ENCODE measurements around the gene KLHL17.
A peak's percentile ranks its signal among the peaks of the same experiment; 100 is the strongest.

Gene KLHL17

GRCh38 chr1:952603-953002 lies 7.8 kb upstream of the KLHL17 start:
- no peak overlapping the region for H3K4me3 ChIP-seq (ENCODE audit: low read depth, low read length)
- no peak for TF ChIP-seq CTCF (IDR thresholded peaks at IDR 0.05; ENCODE audit: low read depth, low read length)
- no peak for DNase-seq (ENCODE audit: low read depth, low spot score)
- in situ Hi-C loops (cut with HindIII; ENCODE audit: low sequenced_read_pairs): no loop called here

DNA sequence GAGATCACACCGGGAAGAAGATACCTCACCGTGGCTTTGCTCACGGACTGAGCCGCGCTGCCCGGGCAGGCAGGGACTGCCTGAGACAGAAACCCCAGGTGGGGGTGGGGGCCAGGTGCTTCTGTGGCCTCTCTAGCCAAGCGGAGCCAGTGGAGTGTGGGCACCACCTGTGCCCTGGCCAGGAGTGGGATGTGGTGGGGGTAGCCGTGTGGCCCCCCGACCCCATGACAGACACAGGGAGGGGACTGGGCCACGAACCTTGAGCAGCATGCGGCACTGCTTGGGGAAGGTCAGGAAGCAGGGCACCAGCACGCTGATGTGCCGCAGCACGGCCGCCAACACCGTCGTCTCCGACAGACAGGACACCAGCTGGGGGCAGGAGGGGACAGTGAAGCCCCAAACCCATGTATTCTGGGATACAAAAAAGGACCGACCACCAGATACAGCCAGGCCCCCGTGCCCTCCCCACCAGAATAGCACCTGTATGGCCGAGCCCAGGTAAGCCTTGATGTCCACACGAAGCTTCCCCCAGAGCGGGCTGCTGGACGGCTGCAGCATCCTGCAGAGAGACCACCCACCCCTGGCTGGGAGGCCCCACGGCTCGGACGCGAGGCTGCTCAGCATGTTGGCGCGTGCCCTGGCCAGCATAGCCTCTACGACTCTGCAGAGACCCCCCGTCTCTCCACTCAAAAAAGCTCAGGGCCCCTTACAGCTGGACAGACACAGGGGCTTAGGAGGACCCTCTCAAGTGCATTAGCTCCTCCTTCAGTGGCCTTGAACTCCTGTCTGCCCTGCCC lies 6.7 kb upstream of the KLHL17 start:
- H3K4me3 ChIP-seq (ENCODE audit: low read depth, low read length): no peak overlapping the region
- in situ Hi-C loops (cut with HindIII; ENCODE audit: low sequenced_read_pairs): no loop called here
- no peak for TF ChIP-seq CTCF (IDR thresholded peaks at IDR 0.05; ENCODE audit: low read depth, low read length)
- no peak for DNase-seq (ENCODE audit: low read depth, low spot score)

DNA sequence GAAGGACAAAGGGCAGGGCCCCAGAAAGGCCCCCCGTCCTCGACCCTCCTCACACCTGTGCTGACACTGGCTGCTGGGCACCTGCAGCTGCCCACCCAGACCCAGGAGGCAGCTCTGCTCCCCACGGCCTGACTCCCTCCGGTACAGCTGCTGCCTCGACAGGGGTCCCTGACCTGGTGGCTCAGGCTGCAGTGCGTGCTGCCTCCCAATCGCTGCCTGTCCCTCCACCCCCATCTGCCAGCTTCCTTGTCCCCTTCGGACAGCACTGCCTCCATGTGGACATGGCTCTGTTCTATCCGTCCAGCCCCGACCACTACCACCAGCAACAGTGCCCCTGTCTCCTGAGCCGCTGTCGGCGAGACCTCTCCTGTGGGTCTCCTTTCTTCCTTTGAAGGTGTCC lies 5.5 kb upstream of the KLHL17 start:
- no peak for TF ChIP-seq CTCF (IDR thresholded peaks at IDR 0.05; ENCODE audit: low read depth, low read length)
- in situ Hi-C loops (cut with HindIII; ENCODE audit: low sequenced_read_pairs): no loop called here
- H3K4me3 ChIP-seq (ENCODE audit: low read depth, low read length): no peak overlapping the region
- no peak for DNase-seq (ENCODE audit: low read depth, low spot score)

- no peak overlapping the region for H3K4me3 ChIP-seq (ENCODE audit: low read depth, low read length)
- no peak for DNase-seq (ENCODE audit: low read depth, low spot score)
- in situ Hi-C loops (cut with HindIII; ENCODE audit: low sequenced_read_pairs): no loop called here
- TF ChIP-seq CTCF (IDR thresholded peaks at IDR 0.05; ENCODE audit: low read depth, low read length): no peak
Observed at GRCh38 chr1:955474-955873, 4.9 kb upstream of the KLHL17 start.

- in situ Hi-C loops (cut with HindIII; ENCODE audit: low sequenced_read_pairs): no loop called here
- TF ChIP-seq CTCF (IDR thresholded peaks at IDR 0.05; ENCODE audit: low read depth, low read length): no peak
- no peak overlapping the region for H3K4me3 ChIP-seq (ENCODE audit: low read depth, low read length)
- no peak for DNase-seq (ENCODE audit: low read depth, low spot score)
Observed at GRCh38 chr1:956636-957035, 3.7 kb upstream of the KLHL17 start.

DNA sequence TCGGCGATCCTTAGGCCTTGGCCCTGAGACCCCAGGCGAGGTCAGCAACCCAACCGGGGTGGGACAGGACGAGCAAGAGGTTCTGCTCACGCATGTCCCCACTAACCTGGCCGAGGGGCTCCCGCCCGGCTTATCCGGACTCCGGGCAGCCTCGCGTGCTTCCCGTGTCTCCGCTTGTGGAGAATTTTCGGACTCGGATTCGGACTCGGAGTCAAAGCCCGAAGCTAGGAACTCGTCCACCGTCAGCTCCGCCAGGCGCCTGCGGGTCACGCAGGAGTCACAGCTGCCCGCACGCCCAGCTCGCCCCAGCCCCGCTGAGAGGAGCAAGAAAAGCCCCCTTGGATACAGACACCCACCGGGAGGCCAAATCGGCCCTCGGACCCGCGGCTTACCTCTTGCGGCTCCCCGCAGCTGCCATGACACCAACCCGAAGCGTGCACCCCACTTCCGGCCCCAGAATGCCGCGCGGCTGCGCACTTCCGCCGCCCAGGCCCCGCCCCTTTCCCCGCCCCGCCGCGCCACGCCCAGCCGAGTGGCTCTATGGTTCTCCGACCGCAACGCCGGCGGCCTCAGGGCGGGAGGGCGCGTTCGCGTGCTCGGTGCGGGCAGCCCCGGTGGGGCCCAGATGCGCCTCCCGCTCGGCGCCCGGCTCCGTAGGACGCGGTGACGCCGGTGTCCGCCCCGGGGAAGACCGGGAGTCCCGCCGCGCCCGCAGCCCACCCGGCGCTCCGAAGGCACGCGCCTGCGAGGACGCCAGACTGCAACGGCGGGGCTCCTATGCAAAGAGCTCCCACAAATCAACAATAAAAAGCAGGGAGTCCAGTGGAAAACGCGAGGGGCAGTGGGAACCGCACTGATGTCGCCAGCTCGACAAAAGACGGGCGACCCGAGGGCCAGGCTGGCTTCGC lies 1.3 kb upstream of the KLHL17 start, which contains the start of gene NOC2L:
Gene NOC2L, minus strand, starts transcription at position 434 of the 908 bp plus-strand sequence. Its CDS starts 16 bp downstream, at position 418.
- TF ChIP-seq CTCF (IDR thresholded peaks at IDR 0.05; ENCODE audit: low read depth, low read length): no peak
- DNase-seq (ENCODE audit: low read depth, low spot score): peak; percentile 90
- in situ Hi-C loops (cut with HindIII; ENCODE audit: low sequenced_read_pairs): no loop called here
- peak within 1 kb of the TSS; percentile 100 for H3K4me3 ChIP-seq (ENCODE audit: low read depth, low read length)

Data from astrocyte of the spinal cord (primary cell).